H1 (cell line): ENCODE data around the gene GGA1.

Source experiments
- CTCF ChIP-seq, 3 experiments: IDR thresholded peaks; 1 replicate in 2 of 3; 2 replicates in 1 of 3; pipeline versions ENCODE4 v1.5.1 to v1.6.1; 2011; ENCODE audit warnings: low read length in 3 of 3, mild to moderate bottlenecking in 3 of 3, inconsistent platforms in 2 of 3, low read depth in 1 of 3, moderate library complexity in 1 of 3; ENCODE audit not compliant: insufficient read depth in 1 of 3; ENCODE audit errors: control extremely low read depth in 1 of 3
- EGR1 ChIP-seq: IDR thresholded peaks from 2 replicates; pipeline ENCODE4 v1.6.1; 2011; ENCODE audit warnings: low read depth, low read length, borderline replicate concordance
- EP300 ChIP-seq, 2 experiments: IDR thresholded peaks; 1 replicate in 1 of 2; 2 replicates in 1 of 2; pipeline ENCODE4 v1.6.1; 2011 to 2012; ENCODE audit warnings: low read depth in 2 of 2, low read length in 2 of 2, mild to moderate bottlenecking in 2 of 2, borderline replicate concordance in 1 of 2, inconsistent platforms in 1 of 2, moderate library complexity in 1 of 2
- POLR2A ChIP-seq, 2 experiments: IDR thresholded peaks; 1 replicate in 1 of 2; 2 replicates in 1 of 2; pipeline ENCODE4 v1.6.1; 2011; ENCODE audit warnings: low read depth in 2 of 2, low read length in 2 of 2, mild to moderate bottlenecking in 2 of 2; ENCODE audit errors: control extremely low read depth in 1 of 2
- SIN3A ChIP-seq, 2 experiments: IDR thresholded peaks in 1 of 2; conservative IDR thresholded peaks in 1 of 2; 2 replicates each; pipeline ENCODE4 v1.6.1; 2011 to 2012; ENCODE audit warnings: low read length in 2 of 2, improper control_type of control experiment in 1 of 2, low read depth in 1 of 2, mild to moderate bottlenecking in 1 of 2

GRCh38 chr22:37669586-37669985 is 61.0 kb downstream of the GGA1 start:
- TF ChIP-seq EP300 (IDR thresholded peaks at IDR 0.05; ENCODE audit: borderline replicate concordance in 1 of 2, low read depth in 2 of 2, low read length in 2 of 2) (no peak), CTCF (IDR thresholded peaks at IDR 0.05; ENCODE audit: control extremely low read depth in 1 of 3, insufficient read depth in 1 of 3, low read depth in 1 of 3, low read length in 3 of 3) (no peak), SIN3A (conservative IDR thresholded peaks at IDR 0.05 in 1 of 2, IDR thresholded peaks at IDR 0.05 in 1 of 2; ENCODE audit: low read depth in 1 of 2, low read length in 2 of 2) (no peak), EGR1 (no peak), POLR2A (IDR thresholded peaks at IDR 0.05; ENCODE audit: control extremely low read depth in 1 of 2, low read depth in 2 of 2, low read length in 2 of 2) (no peak)
